K562 (cell line): Measurements from ENCODE around the gene CYP2W1.

Experiments
- CEBPB ChIP-seq: fragments of 450-650 bp; IDR thresholded peaks from 2 replicates; pipeline ENCODE4 v1.6.1; 2016; ENCODE audit warnings: missing genetic modification characterization, missing compliant biosample characterization
- EHMT2 ChIP-seq: fragments of 450-650 bp; IDR thresholded peaks from 2 replicates; pipeline ENCODE4 v1.6.1; 2018; ENCODE audit warnings: antibody characterized with exemption
- ILF3 ChIP-seq: fragments of 450-650 bp; IDR thresholded peaks from 2 replicates; pipeline ENCODE4 v1.6.1; 2018; ENCODE audit warnings: antibody characterized with exemption, mild to moderate bottlenecking, moderate library complexity, borderline replicate concordance
- MAFF ChIP-seq: IDR thresholded peaks from 2 replicates; pipeline ENCODE4 v1.6.1; 2012; ENCODE audit warnings: low read length, improper control_type of control experiment
- RBM22 ChIP-seq: fragments of 200-400 bp; formaldehyde crosslinking; IDR thresholded peaks from 2 replicates; pipeline ENCODE4 v1.6.1; 2018; ENCODE audit warnings: low read length, low read depth; ENCODE audit not compliant: poor library complexity, severe bottlenecking
- RFX5 ChIP-seq: IDR thresholded peaks from 2 replicates; pipeline ENCODE4 v1.6.1; 2011; ENCODE audit warnings: low read depth, mild to moderate bottlenecking, improper control_type of control experiment, low read length
- SNAPC5 ChIP-seq: fragments of 250-450 bp; sonication (Bioruptor Pico); IDR thresholded peaks from 2 replicates; pipeline ENCODE4 v1.8.0; 2021; ENCODE audit warnings: moderate library complexity, mild to moderate bottlenecking, inconsistent platforms
- TBL1XR1 ChIP-seq, 2 experiments: IDR thresholded peaks; 2 replicates each; pipeline ENCODE4 v1.6.1; 2012; ENCODE audit warnings: improper control_type of control experiment in 2 of 2, low read length in 2 of 2, mild to moderate bottlenecking in 1 of 2
- ZNF445 ChIP-seq: fragments of 250-450 bp; sonication (Bioruptor Pico); IDR thresholded peaks from 2 replicates; pipeline ENCODE4 v1.4.0; 2020; ENCODE audit warnings: low read depth, mild to moderate bottlenecking, moderate library complexity
- ZNF780A ChIP-seq: fragments of 250-450 bp; sonication (Bioruptor Pico); IDR thresholded peaks from 2 replicates; pipeline ENCODE4 v1.5.0; 2021; ENCODE audit warnings: mild to moderate bottlenecking
- TF ChIP-seq, protein P1 (sequence below): sonication (generic); formaldehyde crosslinking; IDR thresholded peaks from 2 replicates; pipeline ENCODE4 v1.8.1; 2022; ENCODE audit warnings: missing genetic modification reagents
- TF ChIP-seq, protein P2 (sequence below), 3 experiments: IDR thresholded peaks in 2 of 3; conservative IDR thresholded peaks in 1 of 3; 2 replicates each; pipeline ENCODE4 v1.5.1; 2011 to 2012; ENCODE audit warnings: low read length in 3 of 3, mild to moderate bottlenecking in 3 of 3, control low read depth in 2 of 3, improper control_type of control experiment in 1 of 3, inconsistent platforms in 1 of 3, low read depth in 1 of 3, mixed read lengths in 1 of 3, moderate library complexity in 1 of 3; ENCODE audit not compliant: insufficient read depth in 2 of 3

DNA sequence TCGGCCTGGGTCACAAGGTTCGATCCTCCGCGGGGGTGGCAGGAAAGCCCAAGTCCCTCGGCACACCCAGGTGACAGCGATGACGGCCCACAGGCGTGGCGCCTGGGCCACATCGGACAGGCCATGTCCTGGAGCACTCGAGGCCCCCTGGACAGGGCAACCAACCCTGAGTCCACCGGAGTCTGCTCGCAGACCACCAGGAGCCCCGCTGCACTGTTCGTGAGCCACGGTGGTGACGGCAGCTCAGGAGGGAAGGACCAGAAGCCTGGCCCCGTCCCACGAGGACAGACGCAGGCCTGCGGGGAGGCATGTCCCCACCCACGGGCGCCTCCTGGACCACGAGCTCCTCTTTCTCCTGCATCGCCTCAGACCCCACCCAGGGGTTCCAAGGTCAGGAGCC, 39.0 kb downstream of the CYP2W1 start:
- TF ChIP-seq, protein P1, sequence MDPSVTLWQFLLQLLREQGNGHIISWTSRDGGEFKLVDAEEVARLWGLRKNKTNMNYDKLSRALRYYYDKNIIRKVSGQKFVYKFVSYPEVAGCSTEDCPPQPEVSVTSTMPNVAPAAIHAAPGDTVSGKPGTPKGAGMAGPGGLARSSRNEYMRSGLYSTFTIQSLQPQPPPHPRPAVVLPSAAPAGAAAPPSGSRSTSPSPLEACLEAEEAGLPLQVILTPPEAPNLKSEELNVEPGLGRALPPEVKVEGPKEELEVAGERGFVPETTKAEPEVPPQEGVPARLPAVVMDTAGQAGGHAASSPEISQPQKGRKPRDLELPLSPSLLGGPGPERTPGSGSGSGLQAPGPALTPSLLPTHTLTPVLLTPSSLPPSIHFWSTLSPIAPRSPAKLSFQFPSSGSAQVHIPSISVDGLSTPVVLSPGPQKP (CRISPR knock-in tag) = no peak
- no peak for TF ChIP-seq ILF3
- no peak for TF ChIP-seq TBL1XR1 (IDR thresholded peaks at IDR 0.05; ENCODE audit: low read length in 2 of 2)
- no peak for TF ChIP-seq RBM22
- TF ChIP-seq ZNF445 (CRISPR knock-in tag) = no peak
- no peak for TF ChIP-seq RFX5
- no peak for TF ChIP-seq ZNF780A (CRISPR knock-in tag)
- no peak for TF ChIP-seq CEBPB (tag)
- TF ChIP-seq EHMT2 = no peak
- no peak for TF ChIP-seq MAFF
- TF ChIP-seq, protein P2, sequence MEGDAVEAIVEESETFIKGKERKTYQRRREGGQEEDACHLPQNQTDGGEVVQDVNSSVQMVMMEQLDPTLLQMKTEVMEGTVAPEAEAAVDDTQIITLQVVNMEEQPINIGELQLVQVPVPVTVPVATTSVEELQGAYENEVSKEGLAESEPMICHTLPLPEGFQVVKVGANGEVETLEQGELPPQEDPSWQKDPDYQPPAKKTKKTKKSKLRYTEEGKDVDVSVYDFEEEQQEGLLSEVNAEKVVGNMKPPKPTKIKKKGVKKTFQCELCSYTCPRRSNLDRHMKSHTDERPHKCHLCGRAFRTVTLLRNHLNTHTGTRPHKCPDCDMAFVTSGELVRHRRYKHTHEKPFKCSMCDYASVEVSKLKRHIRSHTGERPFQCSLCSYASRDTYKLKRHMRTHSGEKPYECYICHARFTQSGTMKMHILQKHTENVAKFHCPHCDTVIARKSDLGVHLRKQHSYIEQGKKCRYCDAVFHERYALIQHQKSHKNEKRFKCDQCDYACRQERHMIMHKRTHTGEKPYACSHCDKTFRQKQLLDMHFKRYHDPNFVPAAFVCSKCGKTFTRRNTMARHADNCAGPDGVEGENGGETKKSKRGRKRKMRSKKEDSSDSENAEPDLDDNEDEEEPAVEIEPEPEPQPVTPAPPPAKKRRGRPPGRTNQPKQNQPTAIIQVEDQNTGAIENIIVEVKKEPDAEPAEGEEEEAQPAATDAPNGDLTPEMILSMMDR (IDR thresholded peaks at IDR 0.05 in 2 of 3, conservative IDR thresholded peaks at IDR 0.05 in 1 of 3; ENCODE audit: insufficient read depth in 2 of 3, low read depth in 1 of 3, low read length in 3 of 3) = no peak
- TF ChIP-seq SNAPC5 = no peak
